Ishikawa (cell line): ENCODE data around the gene RELN.

Source experiments
- CEBPB ChIP-seq: IDR thresholded peaks from 2 replicates; pipeline ENCODE4 v1.6.1; 2012
- EGR1 ChIP-seq: IDR thresholded peaks from 2 replicates; pipeline ENCODE4 v1.6.1; 2012
- EP300 ChIP-seq: IDR thresholded peaks from 2 replicates; pipeline ENCODE4 v1.6.1; 2012; ENCODE audit warnings: borderline replicate concordance
- FOXM1 ChIP-seq: IDR thresholded peaks from 2 replicates; pipeline ENCODE4 v1.6.1; 2012; ENCODE audit warnings: low read depth, borderline replicate concordance
- NFIC ChIP-seq: IDR thresholded peaks from 2 replicates; pipeline ENCODE4 v1.6.1; 2012
- RAD21 ChIP-seq: IDR thresholded peaks from 2 replicates; pipeline ENCODE4 v1.6.1; 2012; ENCODE audit warnings: low read depth
- TAF1 ChIP-seq: IDR thresholded peaks from 2 replicates; pipeline ENCODE4 v1.6.1; 2012; ENCODE audit warnings: low read depth, mild to moderate bottlenecking
- TCF12 ChIP-seq: IDR thresholded peaks from 2 replicates; pipeline ENCODE4 v1.6.1; 2012; ENCODE audit warnings: low read depth
- TEAD4 ChIP-seq: IDR thresholded peaks from 2 replicates; pipeline ENCODE4 v1.6.1; 2012
- YY1 ChIP-seq: IDR thresholded peaks from 2 replicates; pipeline ENCODE4 v1.6.1; 2012; ENCODE audit warnings: low read depth
- ZBTB7A ChIP-seq: IDR thresholded peaks from 2 replicates; pipeline ENCODE4 v1.6.1; 2012; ENCODE audit warnings: low read depth
- TF ChIP-seq, protein P1 (sequence below): IDR thresholded peaks from 2 replicates; pipeline ENCODE4 v1.6.1; 2012; ENCODE audit warnings: low read depth, mild to moderate bottlenecking
- TF ChIP-seq, protein P2 (sequence below): IDR thresholded peaks from 2 replicates; pipeline ENCODE4 v1.6.1; 2012
- TF ChIP-seq, protein P3 (sequence below): IDR thresholded peaks from 2 replicates; pipeline ENCODE4 v1.6.1; 2012

The RELN gene

DNA sequence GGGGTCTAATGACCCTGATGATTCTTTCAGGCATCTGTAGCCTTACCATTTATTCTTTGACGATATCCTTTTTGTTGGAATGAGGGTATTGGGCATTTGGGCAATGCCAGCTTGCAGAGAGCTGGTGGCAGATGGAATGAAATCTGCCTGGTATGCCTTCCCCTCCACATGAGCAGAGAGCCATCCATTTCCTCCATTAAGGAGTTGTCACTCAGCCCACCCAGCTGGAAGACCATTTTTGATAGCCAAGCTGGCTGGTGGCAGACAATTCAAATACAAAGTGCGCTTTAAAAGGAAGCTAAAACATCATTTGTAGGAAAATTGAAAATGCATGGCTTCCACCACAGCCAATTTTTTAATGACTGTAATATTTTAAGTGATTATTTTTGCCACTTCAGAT, 303.4 kb downstream of the RELN start:
- TF ChIP-seq ZBTB7A (no peak), RAD21 (no peak), TAF1 (no peak), NFIC (no peak), TCF12 (no peak)
- TF ChIP-seq, protein P1, sequence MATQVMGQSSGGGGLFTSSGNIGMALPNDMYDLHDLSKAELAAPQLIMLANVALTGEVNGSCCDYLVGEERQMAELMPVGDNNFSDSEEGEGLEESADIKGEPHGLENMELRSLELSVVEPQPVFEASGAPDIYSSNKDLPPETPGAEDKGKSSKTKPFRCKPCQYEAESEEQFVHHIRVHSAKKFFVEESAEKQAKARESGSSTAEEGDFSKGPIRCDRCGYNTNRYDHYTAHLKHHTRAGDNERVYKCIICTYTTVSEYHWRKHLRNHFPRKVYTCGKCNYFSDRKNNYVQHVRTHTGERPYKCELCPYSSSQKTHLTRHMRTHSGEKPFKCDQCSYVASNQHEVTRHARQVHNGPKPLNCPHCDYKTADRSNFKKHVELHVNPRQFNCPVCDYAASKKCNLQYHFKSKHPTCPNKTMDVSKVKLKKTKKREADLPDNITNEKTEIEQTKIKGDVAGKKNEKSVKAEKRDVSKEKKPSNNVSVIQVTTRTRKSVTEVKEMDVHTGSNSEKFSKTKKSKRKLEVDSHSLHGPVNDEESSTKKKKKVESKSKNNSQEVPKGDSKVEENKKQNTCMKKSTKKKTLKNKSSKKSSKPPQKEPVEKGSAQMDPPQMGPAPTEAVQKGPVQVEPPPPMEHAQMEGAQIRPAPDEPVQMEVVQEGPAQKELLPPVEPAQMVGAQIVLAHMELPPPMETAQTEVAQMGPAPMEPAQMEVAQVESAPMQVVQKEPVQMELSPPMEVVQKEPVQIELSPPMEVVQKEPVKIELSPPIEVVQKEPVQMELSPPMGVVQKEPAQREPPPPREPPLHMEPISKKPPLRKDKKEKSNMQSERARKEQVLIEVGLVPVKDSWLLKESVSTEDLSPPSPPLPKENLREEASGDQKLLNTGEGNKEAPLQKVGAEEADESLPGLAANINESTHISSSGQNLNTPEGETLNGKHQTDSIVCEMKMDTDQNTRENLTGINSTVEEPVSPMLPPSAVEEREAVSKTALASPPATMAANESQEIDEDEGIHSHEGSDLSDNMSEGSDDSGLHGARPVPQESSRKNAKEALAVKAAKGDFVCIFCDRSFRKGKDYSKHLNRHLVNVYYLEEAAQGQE: no peak
- TF ChIP-seq, protein P2, sequence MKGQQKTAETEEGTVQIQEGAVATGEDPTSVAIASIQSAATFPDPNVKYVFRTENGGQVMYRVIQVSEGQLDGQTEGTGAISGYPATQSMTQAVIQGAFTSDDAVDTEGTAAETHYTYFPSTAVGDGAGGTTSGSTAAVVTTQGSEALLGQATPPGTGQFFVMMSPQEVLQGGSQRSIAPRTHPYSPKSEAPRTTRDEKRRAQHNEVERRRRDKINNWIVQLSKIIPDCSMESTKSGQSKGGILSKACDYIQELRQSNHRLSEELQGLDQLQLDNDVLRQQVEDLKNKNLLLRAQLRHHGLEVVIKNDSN: no peak

DNA sequence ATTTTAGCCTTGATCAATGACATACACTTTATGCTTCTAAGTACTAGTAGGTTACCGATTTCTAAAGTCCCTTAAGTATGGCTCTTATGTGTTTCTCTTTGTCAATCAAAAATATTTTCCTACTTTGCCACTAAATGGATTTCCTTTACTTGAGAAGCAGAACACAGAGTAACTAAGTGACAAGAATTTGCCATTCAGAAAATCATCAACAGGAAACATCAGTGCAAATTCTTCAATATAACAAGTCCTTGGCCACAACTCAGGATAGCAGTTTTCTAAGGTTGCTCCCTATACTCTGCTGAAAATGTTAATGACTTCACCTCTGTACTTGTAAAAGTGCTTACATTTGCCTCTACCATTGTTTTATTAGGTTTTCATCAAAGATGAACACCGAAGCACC, 303.8 kb downstream of the RELN start:
- TF ChIP-seq TCF12 (no peak), ZBTB7A (no peak)

DNA sequence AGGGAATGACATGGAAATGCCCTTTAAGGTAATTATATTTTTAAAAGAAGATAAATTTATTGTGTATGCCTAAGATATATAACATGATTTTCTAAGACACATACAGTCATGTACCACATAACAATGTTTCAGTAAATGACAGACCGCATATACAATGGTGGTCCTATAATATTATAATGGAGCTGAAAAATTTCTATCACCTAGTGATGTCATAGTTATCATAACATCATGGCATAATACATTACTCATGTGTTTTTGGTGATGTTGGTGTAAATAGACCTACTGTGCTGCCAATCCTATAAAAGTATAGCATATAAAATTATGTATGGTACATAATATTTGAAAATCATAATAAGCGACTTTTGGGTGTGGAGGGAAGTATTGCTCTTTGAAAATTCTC, 306.1 kb downstream of the RELN start:
- TF ChIP-seq TEAD4: no peak
- TF ChIP-seq TAF1: no peak
- TF ChIP-seq YY1: no peak
- no peak for TF ChIP-seq ZBTB7A

DNA sequence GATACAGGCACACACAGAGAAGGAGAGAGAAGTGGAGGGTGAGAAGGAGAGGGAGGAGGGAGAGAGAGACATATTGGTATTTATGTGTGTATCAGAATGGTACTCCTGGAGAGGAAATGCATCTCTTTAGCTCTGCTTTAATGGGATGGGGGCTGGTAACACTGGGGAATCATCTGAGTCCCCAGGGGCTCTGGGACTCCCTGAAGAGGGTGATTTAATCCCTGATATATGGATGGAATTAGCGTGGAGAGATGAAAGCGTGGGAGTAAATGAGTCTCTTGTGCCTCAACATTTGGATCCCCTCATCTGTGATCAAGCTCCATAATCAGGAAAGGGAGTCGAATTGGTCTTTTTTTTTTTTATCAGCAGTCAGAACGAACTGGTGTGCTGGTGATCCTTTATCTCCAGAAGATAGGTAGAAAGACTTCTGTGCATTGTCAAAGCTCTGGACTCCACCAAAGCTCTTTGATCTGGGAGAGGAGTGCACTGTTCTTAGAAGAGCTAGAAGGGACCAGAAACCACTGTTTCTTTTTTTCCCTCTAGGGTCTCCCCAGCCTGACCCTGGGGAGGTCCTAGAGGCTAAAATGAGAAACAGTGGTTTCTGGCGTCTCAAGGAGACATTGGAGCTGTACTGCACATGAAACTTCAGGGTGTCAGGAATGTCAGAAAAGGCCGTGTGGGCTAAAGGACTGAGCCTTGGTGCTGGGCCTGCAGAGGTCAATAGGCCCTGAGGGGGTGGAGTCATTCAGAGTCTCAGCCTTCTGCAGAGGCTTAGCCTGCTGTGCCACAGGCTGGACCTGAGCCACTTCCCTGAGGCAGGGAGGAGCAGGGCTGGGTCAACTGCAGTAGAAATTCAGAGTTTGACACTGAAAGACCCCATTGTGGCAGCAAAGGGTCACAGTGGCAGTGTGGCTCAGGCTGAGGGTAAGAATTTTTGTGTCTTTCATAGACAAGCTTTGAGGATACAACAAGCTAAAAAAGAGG, 309.0 kb downstream of the RELN start:
- TF ChIP-seq YY1 (no peak), TEAD4 (no peak), ZBTB7A (no peak), EP300 (no peak), TCF12 (no peak), CEBPB (no peak), RAD21 (no peak)
- TF ChIP-seq, protein P3, sequence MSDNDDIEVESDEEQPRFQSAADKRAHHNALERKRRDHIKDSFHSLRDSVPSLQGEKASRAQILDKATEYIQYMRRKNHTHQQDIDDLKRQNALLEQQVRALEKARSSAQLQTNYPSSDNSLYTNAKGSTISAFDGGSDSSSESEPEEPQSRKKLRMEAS: no peak
- TF ChIP-seq, protein P1: no peak
- TF ChIP-seq, protein P2: no peak

DNA sequence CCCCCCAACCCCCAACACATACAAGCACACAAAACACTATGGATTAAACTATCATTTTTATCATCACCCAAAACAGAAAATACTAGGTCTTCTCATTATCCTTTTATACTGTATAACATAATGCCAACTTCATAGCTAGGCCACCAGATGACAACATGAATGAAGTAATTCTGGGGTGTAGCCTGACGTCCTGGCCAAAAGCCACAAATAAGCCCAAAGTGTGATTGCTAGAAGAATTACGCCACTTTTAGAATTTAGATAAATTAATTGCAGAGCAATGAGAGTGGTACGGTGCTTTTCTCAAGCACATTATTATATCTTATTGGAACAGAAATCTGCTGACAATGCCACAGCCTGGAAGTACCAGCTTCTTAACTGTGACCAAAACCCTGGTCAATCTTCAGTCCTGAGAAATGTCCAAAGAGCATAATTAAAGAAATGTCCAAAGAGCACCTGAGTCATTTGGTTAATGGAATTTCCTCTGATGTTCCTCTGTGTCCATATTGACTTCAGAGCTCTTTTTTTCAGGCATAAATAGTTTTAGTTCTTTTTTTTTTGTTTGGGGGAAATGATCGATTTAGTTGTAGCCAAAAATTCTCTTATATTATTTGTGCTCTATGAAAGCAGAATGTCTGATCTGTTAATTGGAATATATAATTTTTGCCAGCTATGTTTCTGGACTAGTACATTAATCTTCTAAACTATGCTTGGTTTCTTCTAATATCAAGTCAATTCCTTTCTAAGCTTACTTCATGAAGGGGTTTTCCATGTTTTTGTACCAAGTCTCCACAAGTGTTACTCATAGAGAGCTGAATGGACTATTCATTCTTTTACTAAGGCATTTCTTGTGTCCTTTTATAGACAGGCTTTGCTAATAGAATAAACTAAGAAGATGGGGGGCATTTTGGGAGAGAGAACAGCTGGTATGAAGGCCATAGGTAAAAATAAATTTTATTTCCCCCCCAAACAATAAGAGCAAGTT, 310.0 kb downstream of the RELN start:
- TF ChIP-seq, protein P3: no peak
- TF ChIP-seq RAD21 (no peak), NFIC (no peak), TAF1 (no peak), CEBPB (no peak), FOXM1 (no peak), EP300 (no peak), YY1 (no peak), ZBTB7A (no peak), EGR1 (no peak)
